Femur (tissue), 1 donor: ENCODE data around the gene VAMP7.
A peak's percentile ranks its signal among the peaks of the same experiment; 100 is the strongest.
"Not testable (repeated sequence)": the region's sequence is repeated elsewhere in the genome, so short reads cannot be mapped to it uniquely, and the experiment has no call there.

Experiments
- DNase-seq: peaks from one replicate; pipeline ENCODE4 v3.0.0-alpha.2; 2017

Gene VAMP7, protein sequence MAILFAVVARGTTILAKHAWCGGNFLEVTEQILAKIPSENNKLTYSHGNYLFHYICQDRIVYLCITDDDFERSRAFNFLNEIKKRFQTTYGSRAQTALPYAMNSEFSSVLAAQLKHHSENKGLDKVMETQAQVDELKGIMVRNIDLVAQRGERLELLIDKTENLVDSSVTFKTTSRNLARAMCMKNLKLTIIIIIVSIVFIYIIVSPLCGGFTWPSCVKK

DNA sequence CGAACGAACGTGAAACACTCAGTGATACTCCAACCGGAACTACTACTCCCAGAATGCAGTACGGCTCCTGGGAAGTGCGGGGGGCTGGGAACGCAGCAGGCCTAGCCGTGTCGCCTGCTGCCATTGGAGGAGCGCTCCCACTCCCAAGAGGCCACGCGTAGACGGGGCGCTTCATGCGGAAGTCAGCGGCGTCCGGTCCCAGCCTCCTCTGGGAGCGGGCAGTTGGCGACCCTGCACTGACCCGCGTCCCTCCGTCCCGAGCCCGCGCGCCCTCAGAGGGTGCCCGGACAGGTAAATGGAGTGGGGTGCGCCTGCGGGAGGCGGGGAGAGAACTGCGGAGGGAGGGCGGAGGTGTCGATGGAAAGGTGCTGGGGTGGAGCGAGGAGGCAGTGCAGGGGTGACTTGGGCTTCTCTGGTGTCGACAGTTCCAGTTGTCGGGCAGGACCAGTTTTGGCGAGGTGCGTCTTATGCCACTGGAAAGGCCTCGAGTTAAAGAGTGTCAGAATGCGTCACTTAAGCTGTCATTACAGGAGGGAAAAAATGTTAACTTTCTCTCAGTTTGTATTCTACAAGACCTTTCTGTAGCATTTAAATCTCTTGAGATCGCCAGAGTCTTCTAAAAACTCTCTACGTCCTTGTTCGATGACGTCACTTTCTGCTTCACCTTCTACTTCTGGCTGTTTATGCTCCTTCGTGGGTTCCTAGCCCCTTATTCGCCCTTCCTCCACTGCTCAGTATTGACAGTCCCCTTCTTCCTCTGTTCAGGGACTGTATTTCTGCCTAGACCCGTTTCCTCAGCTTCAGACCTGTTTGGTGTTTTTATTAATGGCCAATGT is at the start of gene VAMP7:
TSS of gene VAMP7 (plus strand) at position 188 of the 836 bp plus-strand sequence. CDS start 8,122 bp downstream, outside the sequence.
- peak; percentile 93 for DNase-seq

GRCh38 chrX:155841232-155841631 is 39.9 kb upstream of the VAMP7 start:
- DNase-seq: no peak

DNA sequence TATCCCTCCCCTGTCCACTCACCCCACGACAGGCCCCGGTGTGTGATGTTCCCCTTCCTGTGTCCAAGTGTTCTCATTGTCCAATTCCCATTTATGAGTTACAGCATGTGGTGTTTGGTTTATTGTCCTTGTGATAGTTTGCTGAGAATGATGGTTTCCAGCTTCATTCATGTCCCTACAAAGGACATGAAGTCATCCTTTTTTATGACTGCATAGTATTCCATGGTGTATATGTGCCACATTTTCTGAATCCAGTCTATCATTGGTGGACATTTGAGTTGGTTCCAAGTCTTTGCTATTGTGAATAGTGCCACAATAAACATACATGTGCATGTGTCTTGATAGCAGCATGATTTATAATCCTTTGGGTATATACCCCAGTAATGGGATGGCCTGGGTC is 29.4 kb upstream of the VAMP7 start:
- not testable (repeated sequence) for DNase-seq

- DNase-seq: no peak
Measured at GRCh38 chrX:155857561-155857960, 23.6 kb upstream of the VAMP7 start.

- DNase-seq: no peak
Measured at GRCh38 chrX:155864655-155865054, 16.5 kb upstream of the VAMP7 start.

- no peak for DNase-seq
Measured at GRCh38 chrX:155865193-155865592, 16.0 kb upstream of the VAMP7 start.

DNA sequence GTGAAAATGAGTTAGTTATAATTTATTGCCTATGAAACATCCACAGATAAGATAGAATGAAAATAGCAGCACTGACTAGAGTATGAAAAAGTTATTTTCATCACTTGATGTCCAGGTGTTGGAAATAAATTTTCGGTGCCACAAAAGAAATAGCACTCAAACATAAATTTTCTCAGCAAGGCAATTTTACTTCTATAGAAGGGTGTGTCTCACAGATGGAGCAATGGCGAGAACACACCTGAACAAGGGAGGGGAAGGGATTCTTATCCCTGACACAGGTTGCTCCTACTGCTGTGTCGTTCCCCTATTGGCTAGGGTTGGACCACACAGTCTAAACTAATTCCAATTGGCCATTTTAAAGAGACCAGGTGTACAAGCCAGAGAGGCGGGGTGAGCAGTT is 13.3 kb upstream of the VAMP7 start:
- DNase-seq: no peak

DNA sequence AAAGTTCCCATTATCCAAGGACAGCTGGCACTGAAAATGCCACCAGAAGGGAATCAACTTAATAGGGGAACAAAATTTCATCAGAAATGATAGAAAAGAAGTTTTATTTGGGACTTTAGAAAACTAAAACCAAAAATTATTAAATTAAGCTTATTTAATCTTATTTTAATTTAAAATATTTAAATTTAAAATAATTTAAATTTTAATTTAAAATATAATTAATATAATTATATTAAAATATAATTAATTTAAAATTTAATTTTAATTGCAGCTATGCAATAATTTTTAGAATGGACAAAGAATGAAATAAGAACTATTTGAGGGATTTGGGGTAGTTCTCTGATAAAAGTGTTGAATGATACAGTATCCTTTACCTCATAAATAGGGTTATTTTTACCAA is 10.2 kb upstream of the VAMP7 start:
- no peak for DNase-seq

DNA sequence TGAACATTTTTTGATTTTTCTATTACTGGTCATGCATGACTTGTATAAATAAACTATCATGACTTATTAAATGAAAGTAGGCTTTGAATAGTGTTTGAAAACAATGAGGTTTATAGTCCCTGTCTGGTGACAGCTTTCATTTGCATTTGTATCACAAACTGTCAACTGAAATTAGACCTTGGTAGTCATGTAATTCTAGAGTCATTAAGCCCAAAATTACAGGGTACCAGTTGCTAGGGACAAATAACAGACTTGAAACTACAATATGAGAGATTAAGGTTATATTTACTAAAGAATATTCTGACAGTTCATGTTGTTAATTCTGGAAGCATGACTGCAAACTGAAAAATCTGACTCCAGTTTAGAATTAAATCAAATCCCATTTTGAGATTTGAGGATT is 9.2 kb upstream of the VAMP7 start:
- no peak for DNase-seq

GRCh38 chrX:155873188-155873587 is 8.0 kb upstream of the VAMP7 start:
- DNase-seq: no peak

DNA sequence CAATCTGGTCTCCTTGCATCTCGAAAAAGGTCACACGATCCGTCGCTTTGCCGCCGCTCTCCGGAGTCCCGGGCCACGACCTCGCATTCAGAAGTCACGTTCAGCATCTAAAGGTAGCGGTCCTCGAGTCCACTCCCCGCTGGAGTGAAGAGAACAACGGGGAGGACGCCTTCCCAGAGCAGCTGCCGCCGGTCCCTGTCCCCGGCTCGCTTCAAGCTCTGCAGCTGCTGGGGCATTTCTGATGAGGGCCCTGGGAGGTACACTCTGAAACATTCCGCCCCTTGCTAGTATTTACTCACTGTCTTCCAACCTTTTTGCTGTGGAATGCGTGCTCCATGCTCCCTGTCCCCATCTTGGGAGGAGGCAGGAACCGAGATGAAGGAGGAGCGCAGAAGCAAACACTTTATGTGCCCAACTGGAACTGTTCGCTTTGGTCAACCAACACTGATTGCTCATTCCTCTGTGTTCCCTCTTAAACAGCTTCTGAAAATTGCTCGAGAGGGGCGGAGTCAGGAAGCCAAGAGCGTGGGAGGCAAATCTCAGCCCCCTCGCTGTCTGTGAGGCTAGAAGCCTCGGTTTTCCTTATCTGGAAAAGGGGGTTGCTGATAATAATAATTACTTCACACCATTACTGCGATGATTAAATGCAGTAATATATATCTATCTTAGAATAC is 6.4 kb upstream of the VAMP7 start:
- no peak for DNase-seq

- DNase-seq: no peak
Measured at GRCh38 chrX:155876704-155877103, 4.4 kb upstream of the VAMP7 start.

DNA sequence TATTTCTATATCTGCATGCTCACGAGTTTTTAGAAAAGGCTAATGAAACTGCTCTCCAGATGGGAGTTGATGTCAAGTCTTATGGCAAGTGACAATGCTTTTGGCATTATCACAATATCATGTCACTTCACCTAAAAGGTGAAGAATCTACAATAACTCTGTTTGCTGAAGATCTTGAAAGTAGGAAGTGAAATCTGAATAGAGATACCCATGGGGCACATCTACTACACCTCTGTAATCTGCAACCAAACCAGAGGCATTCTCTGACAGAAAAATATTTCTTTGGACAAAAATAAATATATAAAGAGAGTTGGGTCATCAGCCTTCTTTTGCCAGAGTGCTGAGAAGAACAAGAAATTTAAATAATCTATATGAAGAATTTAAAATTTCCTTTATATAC is 3.9 kb upstream of the VAMP7 start:
- DNase-seq: no peak

GRCh38 chrX:155880586-155881157 is 473 bp upstream of the VAMP7 start:
- no peak for DNase-seq

GRCh38 chrX:155886409-155886808 is 5.3 kb downstream of the VAMP7 start:
- no peak for DNase-seq

DNA sequence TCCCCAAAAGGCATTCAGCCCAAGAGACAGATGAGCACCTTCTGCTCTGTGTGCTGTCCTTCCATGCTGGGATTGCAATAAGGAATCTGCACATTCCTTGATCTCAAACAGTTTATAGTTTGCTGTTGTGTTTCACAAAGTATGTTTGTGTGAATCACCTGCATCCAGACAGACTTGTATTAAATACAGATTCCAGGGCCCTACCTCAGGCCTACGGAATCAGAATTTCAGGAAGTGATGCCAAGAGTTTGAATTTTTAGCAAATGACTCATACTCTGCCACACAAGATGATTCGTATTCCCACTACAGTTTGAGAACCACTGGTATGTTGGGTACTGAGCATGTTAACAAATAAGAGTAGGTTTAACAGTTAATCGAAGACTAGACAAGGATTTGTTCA is 7.0 kb downstream of the VAMP7 start:
- no peak for DNase-seq

DNA sequence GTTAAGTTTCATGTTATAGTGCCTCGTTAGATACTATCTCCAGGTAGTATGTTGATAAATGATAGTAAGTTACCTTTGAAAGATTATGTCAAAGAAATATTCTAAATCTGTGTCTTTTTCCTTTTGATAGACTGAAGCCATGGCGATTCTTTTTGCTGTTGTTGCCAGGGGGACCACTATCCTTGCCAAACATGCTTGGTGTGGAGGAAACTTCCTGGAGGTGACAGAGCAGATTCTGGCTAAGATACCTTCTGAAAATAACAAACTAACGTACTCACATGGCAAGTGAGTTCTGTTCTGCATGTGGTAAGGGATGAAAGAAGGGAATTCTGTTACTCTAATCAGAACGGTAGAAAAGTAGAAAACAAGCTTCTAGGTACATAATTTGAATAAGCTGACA is 8.2 kb downstream of the VAMP7 start:
- no peak for DNase-seq

DNA sequence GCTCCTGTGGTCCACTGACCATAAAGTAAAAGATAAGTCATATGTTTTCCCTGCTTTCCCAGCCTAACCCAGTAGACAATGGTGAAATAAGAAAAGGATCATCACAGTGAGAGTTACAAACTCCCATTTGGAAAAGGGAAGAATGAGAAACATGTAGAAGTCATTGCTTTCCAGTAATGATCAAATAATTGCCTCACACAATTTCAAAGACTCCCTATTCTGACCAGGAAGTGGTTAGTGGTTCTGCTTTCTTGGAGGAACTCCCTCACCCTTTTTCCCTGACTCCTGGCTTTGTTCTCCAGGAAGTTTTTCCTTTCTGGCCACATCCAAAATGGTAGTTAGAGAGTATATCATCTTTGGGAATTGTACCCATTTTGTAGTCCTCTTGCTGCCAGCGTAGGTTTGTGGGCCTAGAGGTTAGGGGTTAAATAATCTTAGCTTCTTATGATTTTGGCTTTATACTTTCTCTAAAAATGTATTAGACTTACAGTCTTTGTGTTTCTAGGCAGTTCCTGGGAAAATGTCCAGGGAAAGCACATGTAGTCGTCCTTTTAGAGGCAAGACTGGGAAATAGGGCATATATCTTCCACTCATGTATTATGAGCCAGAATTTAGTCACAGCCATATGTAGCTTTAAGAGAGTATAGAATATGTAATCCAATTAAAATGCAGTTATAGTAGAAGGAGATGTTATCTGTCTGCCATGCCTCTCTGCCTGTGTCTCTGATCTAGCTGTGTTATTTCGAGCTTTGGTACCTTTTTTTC is 10.5 kb downstream of the VAMP7 start:
- DNase-seq: no peak

- no peak for DNase-seq
Measured at GRCh38 chrX:155893521-155893920, 12.4 kb downstream of the VAMP7 start.

DNA sequence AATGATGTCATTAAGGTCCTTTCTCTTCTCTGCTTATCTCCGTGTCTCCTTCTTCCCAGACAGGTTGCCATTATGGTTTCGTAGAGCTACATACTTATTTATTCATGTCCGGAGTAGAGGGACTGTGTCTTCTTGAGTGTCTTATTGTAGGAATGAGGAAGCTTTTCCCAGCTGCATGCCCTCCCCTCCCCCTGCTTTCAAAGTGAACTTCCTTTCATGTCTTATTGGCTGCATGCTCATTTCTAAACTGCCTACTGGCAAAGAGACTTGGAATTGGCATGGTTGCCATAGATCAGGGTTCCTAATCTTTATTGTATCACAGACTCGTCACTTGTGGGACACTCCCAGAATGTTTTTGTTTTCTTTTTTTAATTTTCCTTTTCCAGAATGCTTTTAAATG is 15.4 kb downstream of the VAMP7 start:
- no peak for DNase-seq

DNA sequence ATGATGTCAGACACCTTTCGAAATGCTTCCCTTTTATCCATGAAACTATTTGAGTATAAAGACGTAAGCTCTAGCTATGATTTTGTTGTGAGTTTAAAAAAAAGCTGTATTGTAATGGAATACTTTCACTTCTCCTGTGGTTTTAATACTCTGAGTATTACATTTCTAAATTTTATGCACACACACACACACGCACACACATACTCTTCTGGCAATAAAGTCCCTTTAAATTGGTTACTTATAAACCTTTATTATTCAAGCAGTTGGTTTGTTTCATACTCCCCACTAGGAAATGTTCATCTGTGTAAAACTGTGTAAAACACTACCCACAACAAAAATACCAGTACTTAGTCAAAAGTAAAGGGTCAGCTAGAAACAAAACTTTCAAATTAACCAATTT is 18.2 kb downstream of the VAMP7 start:
- DNase-seq: no peak

DNA sequence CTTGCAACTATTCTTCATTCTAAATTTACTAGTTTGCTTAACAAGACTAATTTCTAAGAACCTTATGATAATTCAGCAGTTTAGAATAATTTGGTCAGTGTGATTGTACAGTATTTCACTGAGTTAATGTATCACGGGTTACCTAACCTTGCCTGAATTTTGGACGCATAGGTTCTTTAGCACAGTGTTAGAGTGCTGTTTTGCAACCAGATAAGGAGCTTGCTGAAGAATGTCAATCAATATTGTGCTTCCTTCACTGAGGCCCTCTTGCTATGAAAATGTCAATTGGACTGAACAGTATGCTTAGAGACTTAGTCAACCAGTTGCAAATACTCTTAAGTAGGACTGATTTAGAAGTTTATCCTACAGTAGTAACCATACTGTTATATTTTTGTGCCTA is 19.6 kb downstream of the VAMP7 start:
- DNase-seq: no peak

GRCh38 chrX:155907661-155908060 is 26.5 kb downstream of the VAMP7 start:
- DNase-seq: not testable (repeated sequence)
